Testis (tissue), 2 donors: Measurements from ENCODE around the gene UBE2O.

Experiments used
- POLR2A ChIP-seq: fragments of 450-650 bp; IDR thresholded peaks from one replicate; pipeline ENCODE4 v1.6.1; 2017; ENCODE audit warnings: antibody characterized with exemption, mild to moderate bottlenecking, moderate library complexity
- TF ChIP-seq, protein P1 (sequence below), 3 experiments: fragments of 450-650 bp in 2 of 3; fragments of 200-600 bp in 1 of 3; sonication (generic) in 1 of 3; IDR thresholded peaks; one replicate each; pipeline ENCODE4 v1.5.1; 2016 to 2019; ENCODE audit warnings: antibody characterized with exemption in 3 of 3, mild to moderate bottlenecking in 2 of 3, moderate library complexity in 1 of 3

DNA sequence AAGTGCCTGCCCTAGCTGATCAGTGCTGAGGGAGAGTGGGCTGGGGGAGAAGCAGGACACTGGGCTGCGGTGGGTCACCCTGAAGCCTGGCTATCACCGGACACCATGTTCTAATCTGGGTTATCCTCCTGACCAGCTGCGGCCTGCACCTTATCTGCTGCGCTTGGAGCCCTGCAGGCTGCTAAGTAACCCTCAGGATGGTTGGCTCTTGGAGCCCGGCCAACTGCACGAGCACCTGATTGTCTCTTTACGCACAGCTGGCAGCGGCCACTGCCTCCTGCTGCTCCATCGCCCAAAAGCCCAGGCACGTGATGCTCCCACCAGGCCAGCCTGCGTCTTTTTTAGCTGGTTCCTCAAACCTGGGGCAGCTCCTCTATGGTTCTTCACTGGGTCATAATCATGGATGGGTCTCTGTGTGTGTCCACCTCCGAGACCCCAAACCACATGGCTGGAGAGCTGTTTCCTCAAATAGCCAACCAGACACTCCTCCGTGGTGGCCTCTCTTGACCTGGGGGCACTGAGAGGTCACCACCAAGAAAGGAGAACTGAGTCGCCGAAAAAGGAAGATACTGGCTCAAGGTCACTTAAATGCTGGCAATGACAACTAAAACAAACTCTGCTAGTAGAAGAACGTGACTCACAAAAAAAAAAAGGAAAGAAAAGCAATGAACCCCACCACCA is 46.8 kb downstream of the UBE2O start:
- no peak for TF ChIP-seq POLR2A
- TF ChIP-seq, protein P1, sequence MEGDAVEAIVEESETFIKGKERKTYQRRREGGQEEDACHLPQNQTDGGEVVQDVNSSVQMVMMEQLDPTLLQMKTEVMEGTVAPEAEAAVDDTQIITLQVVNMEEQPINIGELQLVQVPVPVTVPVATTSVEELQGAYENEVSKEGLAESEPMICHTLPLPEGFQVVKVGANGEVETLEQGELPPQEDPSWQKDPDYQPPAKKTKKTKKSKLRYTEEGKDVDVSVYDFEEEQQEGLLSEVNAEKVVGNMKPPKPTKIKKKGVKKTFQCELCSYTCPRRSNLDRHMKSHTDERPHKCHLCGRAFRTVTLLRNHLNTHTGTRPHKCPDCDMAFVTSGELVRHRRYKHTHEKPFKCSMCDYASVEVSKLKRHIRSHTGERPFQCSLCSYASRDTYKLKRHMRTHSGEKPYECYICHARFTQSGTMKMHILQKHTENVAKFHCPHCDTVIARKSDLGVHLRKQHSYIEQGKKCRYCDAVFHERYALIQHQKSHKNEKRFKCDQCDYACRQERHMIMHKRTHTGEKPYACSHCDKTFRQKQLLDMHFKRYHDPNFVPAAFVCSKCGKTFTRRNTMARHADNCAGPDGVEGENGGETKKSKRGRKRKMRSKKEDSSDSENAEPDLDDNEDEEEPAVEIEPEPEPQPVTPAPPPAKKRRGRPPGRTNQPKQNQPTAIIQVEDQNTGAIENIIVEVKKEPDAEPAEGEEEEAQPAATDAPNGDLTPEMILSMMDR (IDR thresholded peaks at IDR 0.05), result no peak
